Lung microvascular endothelial cell (primary cell): ENCODE data around the gene HDC. TPM values are rescaled to one million over a fixed set of nuclear protein-coding genes. Genes with fewer than 3 reads are reported as not detected.

Experiments
- DNase-seq, 2 donors: peaks; one replicate each; pipeline versions ENCODE4 v3.0.0 to v3.0.0-alpha.2; 2010; ENCODE audit warnings: low read depth in 2 of 2
- total RNA-seq: library from RNA; depleted of rRNA; stranded (reverse); fragments of >200 nt; gene quantifications from 2 replicates; pipeline ENCODE4 v1.2.1, GENCODE V29; 2014

Gene HDC
- total RNA-seq, 1 donor from 2014 or later, result not detected

- DNase-seq, result peak in 1 of 2 donors; percentile 7
Observed at GRCh38 chr15:50256188-50257041, 9.1 kb downstream of the HDC start.

GRCh38 chr15:50252556-50252955 is 13.0 kb downstream of the HDC start:
- no peak for DNase-seq

GRCh38 chr15:50251638-50252182 is 13.8 kb downstream of the HDC start:
- no peak for DNase-seq

- no peak for DNase-seq
Observed at GRCh38 chr15:50250760-50251394, 14.6 kb downstream of the HDC start.

GRCh38 chr15:50249704-50250103 is 15.8 kb downstream of the HDC start:
- DNase-seq, result no peak

- DNase-seq, result no peak
Observed at GRCh38 chr15:50248994-50249582, 16.4 kb downstream of the HDC start.

GRCh38 chr15:50247819-50248655 is 17.5 kb downstream of the HDC start:
- peak in 1 of 2 donors; percentile 39 for DNase-seq

GRCh38 chr15:50246631-50247030 is 18.9 kb downstream of the HDC start:
- DNase-seq, result no peak

GRCh38 chr15:50244959-50245624 is 20.4 kb downstream of the HDC start:
- no peak for DNase-seq

- DNase-seq, result no peak
Observed at GRCh38 chr15:50244153-50244552, 21.4 kb downstream of the HDC start.

- DNase-seq, result no peak
Observed at GRCh38 chr15:50241684-50242450, 23.7 kb downstream of the HDC start.

GRCh38 chr15:50238255-50238654 is 27.3 kb downstream of the HDC start:
- no peak for DNase-seq

GRCh38 chr15:50236433-50236832 is 29.1 kb downstream of the HDC start:
- no peak for DNase-seq

- no peak for DNase-seq
Observed at GRCh38 chr15:50235794-50236193, 29.7 kb downstream of the HDC start.

- no peak for DNase-seq
Observed at GRCh38 chr15:50234764-50235163, 30.8 kb downstream of the HDC start.

- no peak for DNase-seq
Observed at GRCh38 chr15:50233192-50233736, 32.3 kb downstream of the HDC start.

GRCh38 chr15:50232791-50233190 is 32.7 kb downstream of the HDC start:
- DNase-seq, result no peak

GRCh38 chr15:50231761-50232160 is 33.8 kb downstream of the HDC start:
- no peak for DNase-seq

GRCh38 chr15:50229336-50229735 is 36.2 kb downstream of the HDC start:
- DNase-seq, result no peak

- no peak for DNase-seq
Observed at GRCh38 chr15:50228866-50229265, 36.7 kb downstream of the HDC start.
